OCI-LY3 (cell line): Measurements from ENCODE around the gene SURF6.

ENCODE experiments used
- EZH2phosphoT487 ChIP-seq: fragments of 200-600 bp; shearing (Covaris generic); IDR thresholded peaks from 2 replicates; pipeline ENCODE4 v1.6.1; 2018; ENCODE audit warnings: antibody characterized with exemption, mixed run types, low read depth
- TF ChIP-seq, protein P1 (sequence below): fragments of 200-600, 300-600 bp; sonication (generic); IDR thresholded peaks from 2 replicates; pipeline ENCODE4 v1.5.1; 2014; ENCODE audit warnings: antibody characterized with exemption, low read length, low read depth

DNA sequence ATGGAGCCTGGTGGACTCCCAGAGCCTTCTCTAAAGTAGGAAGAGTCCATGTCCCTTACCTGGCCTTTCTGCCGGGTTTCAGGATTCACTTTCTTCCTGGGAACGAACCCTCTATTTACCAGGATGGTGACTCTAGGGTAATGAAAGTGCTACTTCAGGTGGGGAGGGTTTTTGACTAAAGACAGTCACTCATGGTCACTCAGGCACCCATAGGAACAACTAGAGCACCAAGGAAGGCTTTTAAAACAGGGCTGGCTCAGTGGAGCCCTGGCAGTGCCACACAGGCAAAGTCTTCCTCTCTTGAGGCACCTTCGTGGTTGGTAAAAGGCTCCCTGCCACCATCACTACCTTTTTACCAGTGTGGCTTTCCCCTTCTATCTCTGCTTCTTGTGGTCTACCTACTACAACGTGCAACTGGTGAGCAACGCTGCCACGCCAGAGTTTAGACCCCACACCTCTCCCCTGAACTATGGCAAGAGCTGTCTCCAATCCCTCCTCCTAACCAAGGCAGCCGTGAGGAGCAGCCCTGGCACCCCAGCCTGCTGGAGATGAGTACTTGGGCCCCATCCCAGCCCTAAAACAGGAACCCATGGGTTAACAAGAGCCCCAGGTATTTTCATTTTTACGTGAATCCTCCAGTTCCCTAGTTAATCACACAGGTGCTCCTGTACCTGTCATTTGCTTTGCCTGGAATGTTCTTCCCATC, 16.8 kb upstream of the SURF6 start:
- TF ChIP-seq, protein P1, sequence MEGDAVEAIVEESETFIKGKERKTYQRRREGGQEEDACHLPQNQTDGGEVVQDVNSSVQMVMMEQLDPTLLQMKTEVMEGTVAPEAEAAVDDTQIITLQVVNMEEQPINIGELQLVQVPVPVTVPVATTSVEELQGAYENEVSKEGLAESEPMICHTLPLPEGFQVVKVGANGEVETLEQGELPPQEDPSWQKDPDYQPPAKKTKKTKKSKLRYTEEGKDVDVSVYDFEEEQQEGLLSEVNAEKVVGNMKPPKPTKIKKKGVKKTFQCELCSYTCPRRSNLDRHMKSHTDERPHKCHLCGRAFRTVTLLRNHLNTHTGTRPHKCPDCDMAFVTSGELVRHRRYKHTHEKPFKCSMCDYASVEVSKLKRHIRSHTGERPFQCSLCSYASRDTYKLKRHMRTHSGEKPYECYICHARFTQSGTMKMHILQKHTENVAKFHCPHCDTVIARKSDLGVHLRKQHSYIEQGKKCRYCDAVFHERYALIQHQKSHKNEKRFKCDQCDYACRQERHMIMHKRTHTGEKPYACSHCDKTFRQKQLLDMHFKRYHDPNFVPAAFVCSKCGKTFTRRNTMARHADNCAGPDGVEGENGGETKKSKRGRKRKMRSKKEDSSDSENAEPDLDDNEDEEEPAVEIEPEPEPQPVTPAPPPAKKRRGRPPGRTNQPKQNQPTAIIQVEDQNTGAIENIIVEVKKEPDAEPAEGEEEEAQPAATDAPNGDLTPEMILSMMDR = no peak
- no peak for TF ChIP-seq EZH2phosphoT487
